Inflammatory macrophage (primary cell): ENCODE results near the gene SPDYE6.
A peak's percentile ranks its signal among the peaks of the same experiment; 100 is the strongest.
"Not testable (repeated sequence)": the region's sequence is repeated elsewhere in the genome, so short reads cannot be mapped to it uniquely, and the experiment has no call there.

Source experiments
- DNase-seq, 2 donors: peaks; one replicate each; pipeline ENCODE4 v3.0.0-alpha.2; 2020 to 2022

Gene SPDYE6

DNA sequence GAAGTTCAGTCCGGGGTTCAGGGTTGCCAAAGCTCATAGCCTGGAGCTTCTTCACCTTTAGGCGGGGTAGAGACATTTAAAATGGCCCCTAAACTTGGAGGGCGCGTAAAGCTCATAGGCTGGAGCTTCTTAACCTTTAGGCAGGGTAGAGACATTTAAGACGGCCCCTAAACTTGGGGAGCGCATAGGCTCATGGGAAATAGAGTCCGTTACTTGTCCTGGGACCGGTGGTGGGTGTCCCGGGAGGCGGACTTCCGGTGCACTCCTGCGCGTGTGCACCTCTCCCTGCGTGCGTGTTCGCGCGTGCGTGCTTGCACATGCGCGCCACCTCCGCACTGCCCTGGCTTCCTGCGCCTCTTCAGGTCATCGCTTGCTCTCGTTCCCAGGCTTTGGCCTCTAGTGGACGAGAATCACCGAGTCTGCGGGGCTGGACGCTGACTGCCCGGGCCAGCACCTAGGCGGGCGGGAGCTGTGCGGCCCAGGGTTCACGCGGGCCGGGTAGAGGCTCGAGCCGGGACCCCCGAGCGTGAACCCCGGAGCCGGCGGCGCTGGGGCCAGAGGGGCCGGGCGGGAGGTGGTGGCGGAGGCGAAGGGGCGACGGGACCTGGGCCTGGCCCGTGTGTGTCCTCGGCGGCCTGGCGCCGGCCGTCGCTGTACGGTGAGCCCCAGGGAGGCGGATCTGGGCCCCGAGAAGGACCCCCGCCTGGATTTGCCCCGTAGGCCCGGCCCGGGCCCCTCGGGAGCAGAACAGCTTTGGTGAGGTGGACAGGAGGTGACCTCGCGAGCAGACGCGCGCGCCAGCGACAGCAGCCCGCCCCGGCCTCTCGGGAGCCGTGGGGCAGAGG is 7.5 kb upstream of the SPDYE6 start:
- DNase-seq, result peak; percentile 99

DNA sequence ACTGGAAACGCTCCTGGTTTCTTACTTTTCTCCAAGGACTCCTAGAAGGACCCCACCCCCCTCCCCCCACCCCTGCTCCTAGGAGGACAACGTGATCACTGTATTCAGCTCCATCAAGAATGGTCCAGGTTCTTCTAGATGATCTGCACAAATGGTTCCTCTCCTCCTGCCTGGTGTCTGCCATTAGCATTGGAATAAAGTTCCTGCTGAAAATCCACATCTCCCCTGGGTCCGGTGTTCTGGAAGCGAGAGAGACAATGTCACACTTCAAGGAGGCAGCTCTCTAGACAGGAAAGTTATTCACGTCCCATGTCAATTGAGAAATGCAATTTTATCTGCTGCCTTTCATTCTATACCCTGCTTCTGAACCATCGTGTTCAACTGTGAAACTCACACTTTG is 9.3 kb downstream of the SPDYE6 start:
- not testable (repeated sequence) for DNase-seq

DNA sequence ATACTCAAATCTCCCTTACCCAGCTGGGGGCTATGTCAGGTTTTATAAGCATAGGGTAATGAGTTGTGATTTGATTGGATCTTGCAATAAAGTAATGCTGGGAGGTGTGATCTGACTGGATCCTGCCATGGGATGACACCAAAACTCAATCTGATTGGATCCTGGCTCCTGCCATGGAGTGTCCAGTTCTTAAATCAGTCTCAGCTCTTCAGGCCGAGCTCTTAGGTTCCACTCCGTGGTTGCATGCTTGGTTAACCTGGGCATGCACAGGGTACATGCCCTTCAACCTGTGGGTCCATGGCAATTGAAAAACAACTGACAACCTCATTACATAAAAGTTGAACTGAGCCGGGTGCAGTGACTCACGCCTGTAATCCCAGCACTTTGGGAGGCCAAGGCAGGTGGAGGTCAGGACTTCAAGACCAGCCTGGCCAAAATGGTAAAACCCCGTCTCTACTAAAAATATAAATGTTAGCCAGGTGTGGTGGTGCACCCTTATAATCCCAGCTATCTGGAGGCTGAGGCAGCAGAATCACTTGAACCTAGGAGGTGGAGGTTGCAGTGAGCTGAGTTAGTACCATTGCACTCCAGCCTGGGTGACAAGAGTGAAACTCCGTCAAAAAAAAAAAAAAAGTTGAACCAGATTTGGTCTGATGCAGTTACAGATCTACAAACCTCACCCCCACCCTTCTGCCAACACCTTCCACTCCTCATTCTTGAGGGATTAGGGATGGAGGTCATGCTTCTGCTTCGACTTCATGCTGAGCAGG is 15.5 kb downstream of the SPDYE6 start:
- DNase-seq, result not testable (repeated sequence)

- not testable (repeated sequence) for DNase-seq
These were observed 18.8 kb downstream of the SPDYE6 start for GRCh38 chr7:102337420-102337819.

GRCh38 chr7:102337002-102337401 is 19.2 kb downstream of the SPDYE6 start:
- not testable (repeated sequence) for DNase-seq

- not testable (repeated sequence) for DNase-seq
These were observed 20.7 kb downstream of the SPDYE6 start for GRCh38 chr7:102335574-102335973.

- DNase-seq, result not testable (repeated sequence)
These were observed 25.4 kb downstream of the SPDYE6 start for GRCh38 chr7:102330666-102331460.

DNA sequence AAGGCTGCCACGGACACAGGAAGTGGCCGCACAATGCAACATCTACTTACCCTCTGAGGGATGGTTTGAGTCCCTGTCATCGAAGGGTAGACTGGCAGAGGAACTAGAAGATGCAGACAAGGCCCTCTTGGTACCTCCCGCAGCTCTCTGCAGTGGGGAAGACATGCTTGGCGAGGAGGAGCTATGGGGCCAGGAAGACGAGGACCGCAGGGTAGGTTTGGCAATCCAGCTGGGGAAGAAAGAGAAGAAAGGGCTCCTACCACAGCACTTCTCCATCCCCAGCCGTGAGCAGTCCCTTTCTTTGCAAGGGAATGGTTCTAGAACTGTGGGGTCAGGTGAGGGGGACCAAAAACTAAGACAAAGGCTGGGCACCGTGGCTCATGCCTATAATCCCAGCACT is 26.9 kb downstream of the SPDYE6 start:
- DNase-seq, result peak; percentile 20 to 43

- DNase-seq, result not testable (repeated sequence)
These were observed 27.4 kb downstream of the SPDYE6 start for GRCh38 chr7:102328863-102329262.

DNA sequence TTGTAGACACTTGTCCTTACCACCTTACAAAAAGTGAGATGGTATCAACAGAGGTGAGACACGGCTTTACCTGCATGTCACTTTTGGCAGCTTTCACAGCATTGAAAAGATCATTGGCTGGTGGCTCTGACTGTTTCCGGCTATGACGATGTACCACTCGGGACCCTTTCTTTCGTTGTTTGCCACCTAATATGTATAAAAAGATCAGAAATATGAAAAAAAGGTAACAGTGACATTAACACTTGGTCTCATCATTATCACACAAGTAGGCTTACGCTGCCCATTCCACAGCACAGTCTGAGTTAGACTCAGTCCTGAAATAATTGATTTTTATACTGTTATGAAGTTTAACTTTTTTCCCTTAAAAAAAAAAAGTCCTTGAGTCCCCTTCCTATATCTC is 29.1 kb downstream of the SPDYE6 start:
- DNase-seq, result not testable (repeated sequence)

GRCh38 chr7:102326157-102326889 is 29.9 kb downstream of the SPDYE6 start:
- no peak for DNase-seq

- DNase-seq, result not testable (repeated sequence)
These were observed 31.1 kb downstream of the SPDYE6 start for GRCh38 chr7:102325106-102325505.

DNA sequence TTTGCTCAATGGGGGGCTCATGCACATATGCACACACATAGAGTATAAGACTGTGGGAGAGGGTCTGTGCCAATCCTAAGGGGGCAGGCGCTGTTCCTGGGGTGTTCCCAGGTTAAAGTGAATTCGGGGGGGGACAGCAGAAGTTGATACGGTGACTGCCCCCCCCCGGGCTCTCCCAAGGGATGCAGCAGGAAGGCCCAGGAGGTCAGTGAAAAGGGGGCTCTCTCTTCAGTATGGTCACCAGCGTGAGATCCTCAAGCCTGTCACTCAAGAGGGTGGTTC is 32.4 kb downstream of the SPDYE6 start:
- no peak for DNase-seq

- no peak for DNase-seq
These were observed 34.0 kb downstream of the SPDYE6 start for GRCh38 chr7:102322202-102322715.

DNA sequence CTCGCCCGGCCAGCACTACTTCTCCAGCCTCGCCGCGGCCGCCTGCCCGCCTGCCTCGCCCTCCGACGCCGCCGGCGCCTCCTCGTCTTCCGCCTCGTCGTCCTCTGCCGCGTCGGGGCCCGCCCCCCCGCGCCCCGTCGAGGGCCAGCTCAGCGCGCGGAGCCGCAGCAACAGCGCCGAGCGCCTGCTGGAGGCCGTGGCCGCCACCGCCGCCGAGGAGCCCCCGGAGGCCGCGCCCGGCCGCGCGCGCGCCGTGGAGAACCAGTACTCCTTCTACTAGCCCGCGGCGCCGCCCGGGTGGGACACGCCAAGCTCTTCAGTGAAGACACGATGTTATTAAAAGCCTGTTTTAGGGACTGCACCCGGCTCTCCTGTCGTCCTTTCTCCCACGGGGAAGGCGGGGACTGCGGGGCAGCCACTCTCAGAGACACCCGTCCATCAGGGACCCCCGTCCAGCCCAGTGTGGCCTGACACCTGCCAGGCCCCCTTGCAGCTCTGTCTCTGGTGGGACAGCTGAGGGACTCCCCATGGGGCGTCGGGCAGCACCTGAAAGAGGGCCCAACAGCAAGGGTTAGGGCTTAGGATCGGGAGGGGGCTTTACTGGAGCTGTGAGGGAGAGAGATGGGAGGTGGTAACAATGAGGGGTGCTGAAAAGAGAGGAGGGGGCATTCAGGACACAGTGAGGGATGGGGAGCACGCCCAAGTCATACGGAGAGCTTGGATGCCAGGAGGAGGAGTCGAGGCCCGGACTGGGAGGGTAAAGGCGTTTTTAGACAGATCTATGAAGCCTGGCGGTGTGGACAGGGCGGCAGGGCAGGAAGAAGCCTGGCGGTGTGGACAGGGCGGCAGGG is 34.7 kb downstream of the SPDYE6 start:
- DNase-seq, result peak; percentile 7 to 18

GRCh38 chr7:102320601-102321350 is 35.5 kb downstream of the SPDYE6 start:
- DNase-seq, result no peak

- no peak for DNase-seq
These were observed 36.1 kb downstream of the SPDYE6 start for GRCh38 chr7:102320181-102320580.

- no peak for DNase-seq
These were observed 36.6 kb downstream of the SPDYE6 start for GRCh38 chr7:102319671-102320070.

DNA sequence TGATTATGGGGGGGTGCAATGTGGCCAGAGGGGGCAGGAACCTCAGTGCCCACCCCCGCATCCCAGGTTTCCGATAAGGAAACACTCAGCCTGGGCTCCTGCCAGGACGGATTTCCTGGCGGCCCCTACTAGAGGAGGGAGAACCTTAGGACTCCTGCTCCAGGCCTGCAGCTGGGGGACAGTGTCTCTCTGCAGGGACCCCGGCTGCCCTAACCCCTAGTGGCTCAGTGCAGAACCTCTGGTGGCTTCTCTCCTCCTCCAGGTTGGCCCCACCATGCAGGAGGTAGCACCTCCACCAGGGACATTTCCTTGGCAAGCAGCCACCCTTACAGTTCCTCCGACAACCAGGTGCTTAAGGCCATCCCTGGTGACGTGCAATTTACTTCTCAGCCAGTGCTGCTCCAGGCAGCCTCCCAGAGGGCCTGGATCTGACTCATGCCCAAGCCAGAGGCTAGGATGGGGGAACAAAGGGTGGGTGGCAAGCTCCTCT is 37.7 kb downstream of the SPDYE6 start:
- no peak for DNase-seq
